ENCODE data around the gene ALDOA.

Gene ALDOA

GRCh38 chr16:30068750-30069610, 3.4 kb downstream of the ALDOA start:
- peak in 1 of 2 donors; percentile 34 for DNase-seq (ENCODE audit: low read depth in 2 of 2, low spot score in 1 of 2)

GRCh38 chr16:30069611-30070462, 4.3 kb downstream of the ALDOA start:
- DNase-seq (ENCODE audit: low read depth in 2 of 2, low spot score in 1 of 2), result no peak

- no peak for DNase-seq (ENCODE audit: low read depth in 2 of 2, low spot score in 1 of 2)
Measured at GRCh38 chr16:30070490-30070889, 4.9 kb downstream of the ALDOA start.

DNA sequence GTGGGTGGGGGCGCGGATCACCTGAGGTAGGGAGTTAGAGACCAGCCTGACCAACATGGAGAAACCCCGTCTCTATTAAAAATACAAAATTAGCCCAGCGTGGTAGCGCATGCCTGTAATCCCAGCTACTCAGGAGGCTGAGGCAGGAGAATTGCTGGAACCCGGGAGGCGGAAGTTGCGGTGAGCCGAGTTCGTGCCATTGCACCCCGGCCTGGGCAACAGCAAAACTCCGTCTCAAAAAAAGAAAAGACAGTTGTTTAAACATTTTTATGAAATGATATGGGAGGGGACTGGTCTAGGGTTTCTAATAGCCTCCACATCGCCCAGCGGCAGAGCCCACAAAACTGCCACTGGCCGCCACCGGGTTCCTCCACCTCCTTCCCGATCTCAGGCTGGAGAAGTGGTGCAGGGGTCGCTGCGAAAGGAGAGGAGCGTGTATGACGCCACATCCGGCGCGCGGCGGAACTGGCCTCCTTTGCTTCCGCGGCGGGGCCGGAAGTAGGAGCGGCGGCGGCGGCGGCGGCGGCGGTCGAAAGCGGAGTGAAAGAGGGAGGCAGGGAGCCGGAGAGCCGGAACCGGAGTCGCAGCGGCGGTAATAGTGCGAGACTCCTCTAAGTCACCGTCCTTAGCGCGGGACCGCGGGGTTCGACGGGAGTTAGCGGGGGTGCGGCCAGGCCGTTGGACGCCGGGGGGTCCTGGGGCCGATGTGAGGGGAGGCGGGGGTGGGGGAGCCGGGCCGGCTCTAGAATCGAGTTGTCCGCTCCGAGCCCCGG, 10.1 kb downstream of the ALDOA start, which contains the start of gene PPP4C:
Gene PPP4C (plus strand): TSS at position 492 of the 773 bp plus-strand sequence. CDS start 384 bp downstream, outside the sequence.
- DNase-seq (ENCODE audit: low read depth in 2 of 2, low spot score in 1 of 2), result peak; percentile 82 to 83

GRCh38 chr16:30076276-30076791, 10.8 kb downstream of the ALDOA start:
- no peak for DNase-seq (ENCODE audit: low read depth in 2 of 2, low spot score in 1 of 2)

- no peak for DNase-seq (ENCODE audit: low read depth in 2 of 2, low spot score in 1 of 2)
Measured at GRCh38 chr16:30077656-30078055, 12.1 kb downstream of the ALDOA start.

- no peak for DNase-seq (ENCODE audit: low read depth in 2 of 2, low spot score in 1 of 2)
Measured at GRCh38 chr16:30078744-30079143, 13.2 kb downstream of the ALDOA start.

- DNase-seq (ENCODE audit: low read depth in 2 of 2, low spot score in 1 of 2), result no peak
Measured at GRCh38 chr16:30079480-30079879, 13.9 kb downstream of the ALDOA start.

- no peak for DNase-seq (ENCODE audit: low read depth in 2 of 2, low spot score in 1 of 2)
Measured at GRCh38 chr16:30082545-30083090, 17.1 kb downstream of the ALDOA start.

GRCh38 chr16:30083216-30084055, 17.9 kb downstream of the ALDOA start:
- no peak for DNase-seq (ENCODE audit: low read depth in 2 of 2, low spot score in 1 of 2)

DNA sequence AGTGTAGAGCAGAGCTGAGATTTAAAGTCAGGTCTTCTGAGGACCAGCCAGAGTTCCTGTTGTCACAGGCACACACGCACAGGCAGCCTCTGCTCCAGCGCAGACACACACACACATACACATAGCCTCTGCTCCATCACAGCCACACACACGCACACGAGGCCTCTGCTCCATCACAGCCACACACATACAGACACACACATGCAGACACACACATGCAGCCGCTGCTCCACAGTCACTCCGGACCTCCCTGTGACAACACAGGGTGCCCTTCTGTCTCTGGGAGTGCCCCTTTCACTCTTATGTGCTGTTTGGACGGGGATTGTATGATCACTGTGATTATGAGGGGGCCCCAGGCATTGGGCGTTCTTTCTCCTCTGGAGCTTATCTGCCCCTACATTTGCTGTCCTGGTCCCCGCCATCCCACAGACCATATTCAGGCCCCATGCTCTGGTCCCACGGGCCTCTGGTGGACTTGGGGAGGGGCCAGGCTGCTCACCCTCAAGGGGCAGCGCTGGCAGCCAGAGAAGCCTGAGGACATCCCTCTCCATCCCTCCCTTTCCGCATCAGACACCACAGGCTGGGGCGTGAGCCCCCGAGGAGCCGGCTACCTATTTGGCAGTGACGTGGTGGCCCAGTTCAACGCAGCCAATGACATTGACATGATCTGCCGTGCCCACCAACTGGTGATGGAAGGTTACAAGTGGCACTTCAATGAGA, 18.7 kb downstream of the ALDOA start:
- DNase-seq (ENCODE audit: low read depth in 2 of 2, low spot score in 1 of 2), result no peak

GRCh38 chr16:30084816-30085159, 19.2 kb downstream of the ALDOA start:
- no peak for DNase-seq (ENCODE audit: low read depth in 2 of 2, low spot score in 1 of 2)

GRCh38 chr16:30085247-30085646, 19.7 kb downstream of the ALDOA start:
- no peak for DNase-seq (ENCODE audit: low read depth in 2 of 2, low spot score in 1 of 2)

DNA sequence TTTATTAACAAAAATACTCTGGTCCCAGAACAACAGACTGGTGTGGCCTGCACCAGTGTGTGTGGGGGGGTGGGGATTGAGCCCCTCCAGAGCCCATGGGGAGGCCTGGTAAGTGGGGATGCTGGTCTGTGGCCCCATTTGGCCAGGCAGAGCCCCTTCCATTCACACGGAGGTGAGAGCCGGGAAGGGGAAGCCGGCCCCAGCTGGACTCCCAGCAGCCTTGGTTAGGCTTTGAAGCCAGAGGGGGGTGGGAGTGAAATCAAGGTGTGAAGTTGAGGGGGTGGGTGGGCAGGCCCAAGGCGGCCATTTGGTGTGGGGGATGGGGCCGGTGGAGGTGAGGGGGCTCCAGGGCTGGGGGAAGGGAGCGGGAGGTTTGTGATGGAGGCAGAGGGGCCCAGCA, 20.3 kb downstream of the ALDOA start:
- no peak for DNase-seq (ENCODE audit: low read depth in 2 of 2, low spot score in 1 of 2)

GRCh38 chr16:30086291-30087140, 21.0 kb downstream of the ALDOA start:
- DNase-seq (ENCODE audit: low read depth in 2 of 2, low spot score in 1 of 2), result no peak

- DNase-seq (ENCODE audit: low read depth in 2 of 2, low spot score in 1 of 2), result no peak
Measured at GRCh38 chr16:30087181-30087898, 21.8 kb downstream of the ALDOA start.

- no peak for DNase-seq (ENCODE audit: low read depth in 2 of 2, low spot score in 1 of 2)
Measured at GRCh38 chr16:30088237-30088831, 22.8 kb downstream of the ALDOA start.
